GM23338 (cell line): ENCODE data around the gene PRM1. TPM values are rescaled to one million over a fixed set of nuclear protein-coding genes. Genes with fewer than 3 reads are reported as not detected.

Experiments
- ATAC-seq: fragments of 200-7000 bp; cut with Tn5 transposase; 3 replicates; pipeline ENCODE4 v1.9.1; 2020
- DNase-seq: peaks from one replicate; pipeline ENCODE4 v3.0.0-alpha.2; 2015; ENCODE audit warnings: low spot score
- H2AFZ ChIP-seq: fragments of 200-600 bp; sonication (generic); 2 replicates; pipeline ENCODE4 v1.8.0; 2016; ENCODE audit warnings: antibody characterized with exemption, mild to moderate bottlenecking, moderate library complexity
- H3F3A ChIP-seq: fragments of 200-600 bp; sonication (generic); replicated peaks from 2 replicates; pipeline ENCODE4 v1.8.0; 2017; ENCODE audit warnings: antibody characterized with exemption, mixed run types, low read depth
- H3K27ac ChIP-seq: fragments of 200-600 bp; sonication (generic); 2 replicates; pipeline ENCODE4 v1.6.1; 2016; ENCODE audit warnings: low read depth
- H3K27me3 ChIP-seq: fragments of 200-600 bp; sonication (generic); 2 replicates; pipeline ENCODE4 v1.8.0; 2016; ENCODE audit warnings: mild to moderate bottlenecking, mixed run types, moderate library complexity; ENCODE audit not compliant: insufficient read depth
- H3K36me3 ChIP-seq: fragments of 200-600 bp; sonication (generic); 2 replicates; pipeline ENCODE4 v1.8.0; 2016; ENCODE audit warnings: mild to moderate bottlenecking; ENCODE audit not compliant: insufficient read depth
- H3K4me1 ChIP-seq: fragments of 200-600 bp; sonication (generic); 2 replicates; pipeline ENCODE4 v1.8.0; 2016; ENCODE audit warnings: mild to moderate bottlenecking, moderate library complexity; ENCODE audit not compliant: insufficient read depth
- H3K4me2 ChIP-seq: fragments of 200-600 bp; sonication (generic); 2 replicates; pipeline ENCODE4 v1.7.1; 2017; ENCODE audit warnings: mixed run types
- H3K4me3 ChIP-seq: fragments of 200-600 bp; sonication (generic); 2 replicates; pipeline ENCODE4 v1.6.1; 2016; ENCODE audit warnings: mixed run types
- H3K79me2 ChIP-seq: fragments of 200-600 bp; sonication (generic); replicated peaks from 2 replicates; pipeline ENCODE4 v1.8.0; 2017; ENCODE audit warnings: mild to moderate bottlenecking; ENCODE audit not compliant: insufficient read depth
- H3K9me2 ChIP-seq: fragments of 200-600 bp; sonication (generic); 2 replicates; pipeline ENCODE4 v1.8.0; 2017; ENCODE audit not compliant: insufficient read depth
- H4K20me1 ChIP-seq: fragments of 200-600 bp; sonication (generic); replicated peaks from 2 replicates; pipeline ENCODE4 v1.8.0; 2017; ENCODE audit warnings: mild to moderate bottlenecking; ENCODE audit not compliant: insufficient read depth
- H3K27ac Mint-ChIP-seq: 2 replicates; pipeline ENCODE4 v1.8.0; 2020; ENCODE audit warnings: inconsistent platforms, mild to moderate bottlenecking, moderate library complexity, mixed read lengths
- H3K27me3 Mint-ChIP-seq: 3 replicates; pipeline ENCODE4 v1.8.0; 2022; ENCODE audit warnings: low read depth, mild to moderate bottlenecking, moderate library complexity, mixed read lengths, inconsistent platforms; ENCODE audit not compliant: insufficient read depth, poor library complexity
- H3K36me3 Mint-ChIP-seq: 3 replicates; pipeline ENCODE4 v1.8.0; 2021; ENCODE audit warnings: low read depth, mild to moderate bottlenecking, inconsistent platforms, moderate library complexity, mixed read lengths
- H3K4me1 Mint-ChIP-seq: 3 replicates; pipeline ENCODE4 v1.8.0; 2020; ENCODE audit warnings: mild to moderate bottlenecking, inconsistent platforms, mixed read lengths
- H3K4me3 Mint-ChIP-seq: 3 replicates; pipeline ENCODE4 v1.8.0; 2021; ENCODE audit warnings: moderate library complexity, mild to moderate bottlenecking, inconsistent platforms, mixed read lengths
- H3K9me3 Mint-ChIP-seq: 3 replicates; pipeline ENCODE4 v1.8.0; 2020; ENCODE audit warnings: moderate library complexity, mild to moderate bottlenecking, inconsistent platforms, mixed read lengths
- CTCF ChIP-seq, 2 experiments: fragments of 200-600 bp in 1 of 2; sonication (generic) in 1 of 2; conservative IDR thresholded peaks; 2 replicates each; pipeline versions ENCODE4 v1.5.1 to v1.6.1; 2016 to 2017; ENCODE audit warnings: antibody characterized with exemption in 2 of 2, low read depth in 2 of 2, mild to moderate bottlenecking in 2 of 2, moderate library complexity in 1 of 2
- POLR2AphosphoS5 ChIP-seq: IDR thresholded peaks from 2 replicates; pipeline ENCODE4 v1.6.1; 2016; ENCODE audit warnings: antibody characterized with exemption, low read depth
- ZNF462 ChIP-seq: fragments of 250-450 bp; sonication (Bioruptor Pico); IDR thresholded peaks from 2 replicates; pipeline ENCODE4 v1.5.0; 2020; ENCODE audit warnings: mild to moderate bottlenecking, moderate library complexity
- polyA plus RNA-seq: library from polyadenylated mRNA; unstranded; fragments of >200 nt; fragmentation: Nextera tagmentation; extraction: Ambion mirVana; gene quantifications from 2 replicates; pipeline ENCODE4 v1.2.1, GENCODE V29; 2016
- total RNA-seq: library from RNA; depleted of rRNA; stranded (reverse); fragments of >200 nt; shearing (Covaris generic); gene quantifications from 2 replicates; pipeline ENCODE4 v1.2.3, GENCODE V29; 2014

Gene PRM1
- total and polyA plus RNA-seq, 2 experiments from 2014 or later, result 1.2 TPM; not detected in 1

GRCh38 chr16:11329071-11329491, 48.0 kb upstream of the PRM1 start:
- Histone ChIP-seq H3K4me1 (peaks cover 18% of the 10 kb centered on the region), H3K4me2 (peak overlapping the region; percentile 41; the same call in 1 of the 2 replicates), H3K27ac (peak overlapping the region; percentile 99), H3F3A (peaks cover 8% of the 10 kb centered on the region; the same call in 1 of the 2 replicates), H3K36me3 (no peaks in the 10 kb centered on the region), H2AFZ (no peak overlapping the region), H3K4me3 (peak overlapping the region; percentile 34), H3K9me2 (no peaks in the 10 kb centered on the region), H3K79me2 (no peaks in the 10 kb centered on the region), H4K20me1 (no peaks in the 10 kb centered on the region), H3K27me3 (no peaks in the 10 kb centered on the region)
- peaks cover 30% of the 10 kb centered on the region for H3K36me3 Mint-ChIP-seq
- peaks cover 50% of the 10 kb centered on the region for H3K4me1 Mint-ChIP-seq
- peaks cover 3% of the 10 kb centered on the region for H3K9me3 Mint-ChIP-seq
- ATAC-seq, result peak; percentile 60
- H3K27me3 Mint-ChIP-seq, result peaks cover 21% of the 10 kb centered on the region
- peak overlapping the region; percentile 97 for H3K27ac Mint-ChIP-seq
- peak; percentile 90 for DNase-seq
- TF ChIP-seq ZNF462 (peak; percentile 24; the same call in 1 of the 2 replicates), CTCF (conservative IDR thresholded peaks at IDR 0.05; ENCODE audit: low read depth in 2 of 2) (no peak), POLR2AphosphoS5 (0 out of 2 replicates have a peak, but pooled peaks have one; percentile 19)
- H3K4me3 Mint-ChIP-seq, result peak overlapping the region; percentile 59
